Lower leg skin (tissue), 4 donors: ENCODE measurements around the gene PAX5. TPM values are rescaled to one million over a fixed set of nuclear protein-coding genes. Genes with fewer than 3 reads are reported as not detected.

Source experiments
- DNase-seq, 2 donors: peaks; one replicate each; pipeline ENCODE4 v3.0.0-alpha.2; 2019; ENCODE audit warnings: low spot score in 2 of 2
- H3K4me3 ChIP-seq: fragments of 200-600 bp; sonication (generic); 2 replicates; pipeline ENCODE4 v1.5.1; 2017; ENCODE audit warnings: mild to moderate bottlenecking, low read depth; ENCODE audit not compliant: poor library complexity, severe bottlenecking
- POLR2A ChIP-seq, 2 donors: fragments of 450-650 bp; IDR thresholded peaks; one replicate each; pipeline ENCODE4 v1.6.1; 2016 to 2017; ENCODE audit warnings: antibody characterized with exemption in 2 of 2, mild to moderate bottlenecking in 1 of 2, moderate library complexity in 1 of 2
- WGBS, 2 donors: methylation state at CpG; one replicate each; pipeline ENCODE4 v1.1.5; 2018; 5-methylcytosine and 5-hydroxymethylcytosine counted together
- intact Hi-C: fragments of 100-400 bp; cut with DNase I; formaldehyde crosslinking; loops from one replicate; pipeline ENCODE4 v1.15.0; 2023; ENCODE audit warnings: low total_unique reads
- total RNA-seq, 4 donors: library from RNA; depleted of rRNA; stranded (reverse); fragments of >200 nt; gene quantifications; one replicate each; pipeline ENCODE4 v1.1.0, GENCODE V29; 2016
- TF ChIP-seq, protein P1 (sequence below), 3 donors: fragments of 450-650 bp; IDR thresholded peaks; one replicate each; pipeline ENCODE4 v1.5.1; 2016; ENCODE audit warnings: antibody characterized with exemption in 3 of 3, mild to moderate bottlenecking in 3 of 3, moderate library complexity in 2 of 3

Gene PAX5
- total RNA-seq, 4 donors from 2014 or later, result 0.02 to 0.08 (median 0.03) TPM; not detected in 1

DNA sequence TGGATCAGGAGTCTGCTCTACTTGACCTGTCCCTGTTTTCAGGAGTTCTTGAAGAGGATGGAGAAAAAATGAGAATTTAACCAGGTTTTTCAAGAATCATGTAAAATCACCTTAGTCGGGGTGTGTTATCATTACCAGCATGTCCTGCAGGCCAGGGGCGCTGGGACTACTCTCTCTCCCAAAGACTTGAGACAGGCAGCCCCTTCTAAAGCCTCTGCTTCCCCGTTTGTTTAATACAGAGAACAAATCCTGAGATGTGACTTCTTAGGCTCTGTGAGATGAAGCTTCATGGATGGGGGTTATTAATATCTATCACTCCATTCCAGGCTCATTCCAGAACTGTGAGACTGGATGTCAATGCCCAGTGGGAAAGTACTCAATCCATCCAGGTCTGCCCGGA, 3.0 kb downstream of the PAX5 start:
- intact Hi-C loops, result no loop called here
- no peak for TF ChIP-seq POLR2A (IDR thresholded peaks at IDR 0.05)
- TF ChIP-seq, protein P1, sequence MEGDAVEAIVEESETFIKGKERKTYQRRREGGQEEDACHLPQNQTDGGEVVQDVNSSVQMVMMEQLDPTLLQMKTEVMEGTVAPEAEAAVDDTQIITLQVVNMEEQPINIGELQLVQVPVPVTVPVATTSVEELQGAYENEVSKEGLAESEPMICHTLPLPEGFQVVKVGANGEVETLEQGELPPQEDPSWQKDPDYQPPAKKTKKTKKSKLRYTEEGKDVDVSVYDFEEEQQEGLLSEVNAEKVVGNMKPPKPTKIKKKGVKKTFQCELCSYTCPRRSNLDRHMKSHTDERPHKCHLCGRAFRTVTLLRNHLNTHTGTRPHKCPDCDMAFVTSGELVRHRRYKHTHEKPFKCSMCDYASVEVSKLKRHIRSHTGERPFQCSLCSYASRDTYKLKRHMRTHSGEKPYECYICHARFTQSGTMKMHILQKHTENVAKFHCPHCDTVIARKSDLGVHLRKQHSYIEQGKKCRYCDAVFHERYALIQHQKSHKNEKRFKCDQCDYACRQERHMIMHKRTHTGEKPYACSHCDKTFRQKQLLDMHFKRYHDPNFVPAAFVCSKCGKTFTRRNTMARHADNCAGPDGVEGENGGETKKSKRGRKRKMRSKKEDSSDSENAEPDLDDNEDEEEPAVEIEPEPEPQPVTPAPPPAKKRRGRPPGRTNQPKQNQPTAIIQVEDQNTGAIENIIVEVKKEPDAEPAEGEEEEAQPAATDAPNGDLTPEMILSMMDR (IDR thresholded peaks at IDR 0.05), result no peak
- WGBS, 2 donors, result 44% methylated on average over 4 of the region's 4 CpGs
- H3K4me3 ChIP-seq, result no peak overlapping the region
- DNase-seq, result peak in 1 of 2 donors; percentile 39

DNA sequence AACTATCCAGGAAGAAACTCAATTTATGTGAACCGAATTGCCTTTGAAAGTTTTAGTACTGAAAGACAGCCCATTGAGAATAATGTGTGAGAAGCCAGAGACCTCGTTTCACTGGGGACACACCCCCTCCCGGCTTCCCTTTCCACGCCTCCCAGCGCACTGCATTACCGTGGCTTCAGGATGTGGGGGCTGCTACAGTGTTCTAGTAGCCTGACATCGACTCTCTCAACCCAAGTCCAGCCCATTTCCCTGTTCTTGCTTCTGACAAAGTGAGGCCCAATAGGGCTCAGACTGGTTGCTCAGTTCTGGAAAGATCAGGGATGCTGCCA, 3.5 kb downstream of the PAX5 start:
- peak in 1 of 2 donors; percentile 58 for DNase-seq
- H3K4me3 ChIP-seq, result no peak overlapping the region
- no peak for TF ChIP-seq POLR2A (IDR thresholded peaks at IDR 0.05)
- TF ChIP-seq, protein P1 (IDR thresholded peaks at IDR 0.05), result no peak
- intact Hi-C loops, result no loop called here
- 4 to 9% methylated on average over 7 of the region's 7 CpGs for WGBS, 2 donors

DNA sequence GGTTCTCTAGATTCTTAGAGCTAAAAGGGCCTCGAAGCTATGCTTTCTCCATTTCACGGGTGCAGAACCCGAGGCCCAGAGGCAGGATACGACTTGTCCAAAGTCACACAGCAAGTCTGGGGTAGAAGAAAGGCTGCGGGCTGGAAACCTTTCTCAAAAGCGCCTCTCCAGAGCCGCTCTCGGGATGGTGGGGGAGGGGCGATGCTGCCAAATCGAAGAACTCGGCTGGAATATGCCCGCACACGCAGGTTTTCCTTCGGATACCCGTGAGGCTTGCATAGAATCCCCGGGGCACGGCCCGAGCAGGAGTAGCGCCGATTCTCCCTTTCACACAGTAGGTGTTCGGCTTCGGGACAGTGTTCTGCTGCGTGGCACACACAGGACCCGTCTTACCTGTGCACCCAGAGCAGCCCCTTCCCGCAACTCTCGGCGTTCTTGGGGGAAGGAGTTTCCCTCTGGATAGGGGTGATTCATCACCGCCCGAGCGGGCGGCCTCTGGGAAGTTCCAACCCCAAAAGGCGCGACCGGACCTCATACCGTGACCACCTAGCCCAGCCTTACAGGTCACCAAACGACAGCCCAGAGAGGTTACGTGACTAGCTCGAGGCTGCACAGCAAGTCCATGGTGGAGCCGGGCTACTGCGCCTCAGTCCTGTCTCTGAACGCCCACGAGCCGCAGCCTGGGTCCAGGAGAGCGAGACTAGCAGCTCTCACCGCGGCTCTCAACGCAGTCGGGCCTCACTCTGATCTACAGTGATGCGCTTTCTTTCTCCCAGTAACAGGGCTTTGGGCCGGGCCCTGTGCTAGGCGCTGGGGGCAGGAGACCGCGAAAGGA, 4.1 kb downstream of the PAX5 start:
- peak in 1 of 2 donors; percentile 81 for DNase-seq
- intact Hi-C loops, result no loop called here
- no peak overlapping the region for H3K4me3 ChIP-seq
- no peak for TF ChIP-seq POLR2A (IDR thresholded peaks at IDR 0.05)
- TF ChIP-seq, protein P1 (IDR thresholded peaks at IDR 0.05), result no peak
- WGBS, 2 donors, result 3 to 6% methylated on average over 44 to 48 of the region's 53 CpGs

DNA sequence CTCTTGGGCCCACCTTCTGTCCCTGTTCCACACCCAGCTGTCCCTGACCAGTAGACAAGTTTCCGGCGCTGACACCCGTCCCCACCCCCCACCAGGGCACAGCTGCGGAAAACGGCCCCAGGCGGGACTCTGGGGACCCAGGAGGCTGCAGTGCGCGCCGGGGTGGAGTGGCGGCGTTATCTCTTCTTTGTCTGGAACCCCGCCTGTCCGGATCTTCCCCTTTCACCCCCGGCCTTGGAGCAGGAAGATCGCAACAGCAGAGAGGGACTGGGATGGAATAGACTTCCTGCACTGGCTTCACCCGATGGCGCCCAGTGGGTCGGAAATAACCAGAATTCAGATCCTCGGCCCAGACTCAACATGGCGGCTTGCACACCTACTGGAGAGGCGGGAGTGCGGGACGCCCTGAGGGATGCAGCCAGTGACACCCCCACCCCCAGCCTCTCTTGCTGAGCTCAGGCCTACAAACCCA, 4.7 kb downstream of the PAX5 start:
- TF ChIP-seq POLR2A (IDR thresholded peaks at IDR 0.05), result no peak
- TF ChIP-seq, protein P1 (IDR thresholded peaks at IDR 0.05), result no peak
- no peak overlapping the region for H3K4me3 ChIP-seq
- peak in 1 of 2 donors; percentile 76 for DNase-seq
- intact Hi-C loops, result no loop called here
- WGBS, 2 donors, result 3 to 5% methylated on average over 18 to 23 of the region's 23 CpGs

DNA sequence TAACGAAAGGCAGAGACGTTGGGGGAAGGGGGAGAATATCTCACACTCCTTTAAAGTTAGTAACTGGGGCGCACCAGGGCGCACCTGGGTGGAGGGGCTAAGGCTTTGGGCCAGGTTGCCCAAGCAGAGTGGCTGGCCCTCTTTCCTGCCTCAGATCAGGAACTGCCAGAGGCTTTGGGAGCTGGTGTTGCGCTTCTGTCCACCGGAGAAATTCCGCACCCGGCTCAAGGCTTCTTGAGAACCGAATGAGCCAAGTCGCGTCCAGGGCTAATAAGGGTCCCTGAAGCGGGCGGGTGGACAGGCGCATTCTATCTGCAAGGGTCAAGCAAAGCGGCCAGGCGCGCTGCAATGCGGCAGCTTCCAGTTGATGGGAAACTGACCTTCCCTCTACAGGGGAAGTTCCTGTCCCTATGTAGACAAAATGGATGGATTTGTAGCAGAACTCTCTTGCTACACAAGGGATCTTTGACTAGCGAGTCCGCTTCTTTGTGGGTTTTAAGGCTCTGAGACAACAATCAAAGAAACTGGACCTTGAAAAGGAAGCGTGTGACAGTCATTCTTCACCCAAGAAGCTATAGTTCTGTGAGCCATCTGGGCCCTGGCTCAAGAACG, 5.5 kb downstream of the PAX5 start:
- peak in 1 of 2 donors; percentile 49 for DNase-seq
- no peak for TF ChIP-seq POLR2A (IDR thresholded peaks at IDR 0.05)
- TF ChIP-seq, protein P1 (IDR thresholded peaks at IDR 0.05), result no peak
- no peak overlapping the region for H3K4me3 ChIP-seq
- intact Hi-C loops, result no loop called here
- 13 to 16% methylated on average over 22 of the region's 22 CpGs for WGBS, 2 donors
